SW480 (cell line): ENCODE measurements around the gene CYBA.
A peak's percentile ranks its signal among the peaks of the same experiment; 100 is the strongest.
"Not testable (repeated sequence)": the region's sequence is repeated elsewhere in the genome, so short reads cannot be mapped to it uniquely, and the experiment has no call there.

Experiments used
- DNase-seq: peaks from one replicate; pipeline ENCODE4 v3.0.0-alpha.2; 2016; ENCODE audit warnings: low spot score

CYBA gene

GRCh38 chr16:88686062-88686438 lies 35.2 kb upstream of the CYBA start:
- no peak for DNase-seq

GRCh38 chr16:88685156-88686061 lies 34.6 kb upstream of the CYBA start:
- DNase-seq: peak; percentile 32

- DNase-seq: no peak
These were observed 33.8 kb upstream of the CYBA start for GRCh38 chr16:88684569-88685155.

GRCh38 chr16:88681709-88682451 lies 31.0 kb upstream of the CYBA start:
- DNase-seq: no peak

GRCh38 chr16:88681084-88681680 lies 30.3 kb upstream of the CYBA start:
- DNase-seq: no peak

GRCh38 chr16:88680554-88681083 lies 29.8 kb upstream of the CYBA start:
- DNase-seq: no peak

- no peak for DNase-seq
These were observed 27.5 kb upstream of the CYBA start for GRCh38 chr16:88678224-88678979.

GRCh38 chr16:88677721-88678120 lies 26.9 kb upstream of the CYBA start:
- no peak for DNase-seq

GRCh38 chr16:88676502-88677242 lies 25.8 kb upstream of the CYBA start:
- DNase-seq: no peak

- DNase-seq: no peak
These were observed 23.0 kb upstream of the CYBA start for GRCh38 chr16:88673716-88674379.

GRCh38 chr16:88672776-88673175 lies 21.9 kb upstream of the CYBA start:
- DNase-seq: no peak

GRCh38 chr16:88671806-88672205 lies 21.0 kb upstream of the CYBA start:
- no peak for DNase-seq

- DNase-seq: no peak
These were observed 19.1 kb upstream of the CYBA start for GRCh38 chr16:88669980-88670379.

- not testable (repeated sequence) for DNase-seq
These were observed 18.6 kb upstream of the CYBA start for GRCh38 chr16:88669493-88669892.

GRCh38 chr16:88667461-88667860 lies 16.6 kb upstream of the CYBA start:
- DNase-seq: no peak

- no peak for DNase-seq
These were observed 14.7 kb upstream of the CYBA start for GRCh38 chr16:88665570-88665969.

GRCh38 chr16:88665148-88665547 lies 14.3 kb upstream of the CYBA start:
- no peak for DNase-seq

GRCh38 chr16:88662843-88663606 lies 12.2 kb upstream of the CYBA start, which contains the start of gene MVD:
Gene MVD, minus strand, starts transcription at chr16:88663091. Its CDS starts 11 bp downstream, at chr16:88663080.
- DNase-seq: peak; percentile 96

GRCh38 chr16:88662222-88662842 lies 11.5 kb upstream of the CYBA start:
- DNase-seq: no peak
